Measurements from ENCODE around the gene USP21. TPM values are rescaled to one million over a fixed set of nuclear protein-coding genes. Genes with fewer than 3 reads are reported as not detected.
A peak's percentile ranks its signal among the peaks of the same experiment; 100 is the strongest.

USP21 gene
- total RNA-seq, 6 experiments from 2014 or later: 6.9 to 11.1 (median 8.8) TPM

GRCh38 chr1:161206411-161207140 is 47.3 kb downstream of the USP21 start:
- TF ChIP-seq CTCF (IDR thresholded peaks at IDR 0.05) (no peak), POLR2A (IDR thresholded peaks at IDR 0.05) (no peak)
- no peak overlapping the region for H3K4me3 ChIP-seq
- no peak for DNase-seq
- peaks cover 0 to 69% (median 25%) of the 10 kb centered on the region in 4 donors for H3K36me3 ChIP-seq
- no peaks in the 10 kb centered on the region for H3K27me3 ChIP-seq
- no peak for ATAC-seq
- intact Hi-C loops (cut with DNase I): no loop called here
- H3K9me3 ChIP-seq: no peaks in the 10 kb centered on the region
- peak overlapping the region; percentile 12 to 58 (median 32) for H3K27ac ChIP-seq
- WGBS (ENCODE audit: insufficient coverage, low coverage, low lambda C conversion rate, missing lambda C conversion rate): 82% methylated on average over 12 of the region's 12 CpGs
- H3K4me1 ChIP-seq: peaks cover 0 to 22% (median 4%) of the 10 kb centered on the region in 4 donors

DNA sequence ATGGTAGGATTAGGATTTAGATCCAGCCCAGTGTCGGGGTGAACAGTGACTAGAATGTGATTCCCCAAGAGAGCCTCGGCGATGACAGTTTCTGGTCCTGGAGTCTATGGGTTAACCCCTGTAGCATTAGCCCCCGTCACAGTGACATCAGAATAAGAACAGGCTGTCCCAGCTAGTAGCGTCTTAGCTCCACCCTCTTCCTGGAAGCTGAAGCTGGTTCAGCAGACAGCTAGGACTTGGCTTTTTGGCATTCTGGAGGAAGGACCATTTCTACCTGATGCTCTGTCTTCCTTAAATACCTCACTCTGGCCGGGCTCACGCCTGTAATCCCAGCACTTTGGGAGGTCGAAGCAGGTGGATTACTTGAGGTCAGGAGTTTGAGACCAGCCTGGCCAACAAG is 47.9 kb downstream of the USP21 start:
- TF ChIP-seq POLR2A (IDR thresholded peaks at IDR 0.05): peak; percentile 43
- no peak for TF ChIP-seq CTCF (IDR thresholded peaks at IDR 0.05)
- H3K4me1 ChIP-seq: peaks cover 0 to 21% (median 3%) of the 10 kb centered on the region in 4 donors
- no peaks in the 10 kb centered on the region for H3K27me3 ChIP-seq
- H3K9me3 ChIP-seq: no peaks in the 10 kb centered on the region
- H3K36me3 ChIP-seq: peaks cover 0 to 75% (median 29%) of the 10 kb centered on the region in 4 donors
- intact Hi-C loops (cut with DNase I): no loop called here
- no peak for DNase-seq
- ATAC-seq: peak; percentile 29 to 71 (median 41)
- H3K4me3 ChIP-seq: no peak overlapping the region
- 72% methylated on average over 3 of the region's 8 CpGs for WGBS (ENCODE audit: insufficient coverage, low coverage, low lambda C conversion rate, missing lambda C conversion rate)
- H3K27ac ChIP-seq: peak overlapping the region; percentile 12 to 58 (median 32)

DNA sequence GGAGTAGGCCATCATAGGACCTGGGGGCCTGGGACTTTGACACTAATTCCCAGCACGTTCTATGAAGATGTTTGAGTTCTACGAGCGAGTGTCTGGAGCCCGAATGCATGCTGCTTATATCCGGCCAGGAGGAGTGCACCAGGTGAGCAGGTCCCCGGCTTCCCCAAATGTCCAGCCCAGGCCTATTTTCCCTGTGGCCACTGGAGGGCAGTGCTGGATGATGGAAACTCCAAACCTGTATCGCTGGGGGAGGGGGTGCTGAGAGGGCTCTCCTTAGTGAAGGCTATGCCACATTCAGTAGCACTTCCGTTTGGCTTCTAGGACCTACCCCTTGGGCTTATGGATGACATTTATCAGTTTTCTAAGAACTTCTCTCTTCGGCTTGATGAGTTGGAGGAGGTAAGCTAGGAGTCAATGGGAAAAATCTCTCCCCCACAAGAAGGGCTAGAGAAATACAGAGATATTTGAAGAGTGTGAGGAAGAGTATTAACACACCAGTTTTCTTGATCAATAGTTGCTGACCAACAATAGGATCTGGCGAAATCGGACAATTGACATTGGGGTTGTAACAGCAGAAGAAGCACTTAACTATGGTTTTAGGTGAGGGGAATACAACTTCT is 50.6 kb downstream of the USP21 start:
- Histone ChIP-seq H3K9me3 (no peaks in the 10 kb centered on the region), H3K27me3 (no peaks in the 10 kb centered on the region), H3K27ac (no peak overlapping the region), H3K36me3 (peaks cover 0 to 88% (median 36%) of the 10 kb centered on the region in 4 donors), H3K4me1 (peaks cover 0 to 9% (median 0%) of the 10 kb centered on the region in 4 donors), H3K4me3 (no peak overlapping the region)
- ATAC-seq: peak; percentile 96 to 98 (median 96)
- TF ChIP-seq CTCF (IDR thresholded peaks at IDR 0.05): peak; percentile 89 to 97 (median 96)
- no peak for TF ChIP-seq POLR2A (IDR thresholded peaks at IDR 0.05)
- intact Hi-C loops (cut with DNase I): no loop called here
- DNase-seq: peak; percentile 84 to 88 (median 84)
- WGBS (ENCODE audit: insufficient coverage, low coverage, low lambda C conversion rate, missing lambda C conversion rate): 10% methylated on average over 10 of the region's 11 CpGs

DNA sequence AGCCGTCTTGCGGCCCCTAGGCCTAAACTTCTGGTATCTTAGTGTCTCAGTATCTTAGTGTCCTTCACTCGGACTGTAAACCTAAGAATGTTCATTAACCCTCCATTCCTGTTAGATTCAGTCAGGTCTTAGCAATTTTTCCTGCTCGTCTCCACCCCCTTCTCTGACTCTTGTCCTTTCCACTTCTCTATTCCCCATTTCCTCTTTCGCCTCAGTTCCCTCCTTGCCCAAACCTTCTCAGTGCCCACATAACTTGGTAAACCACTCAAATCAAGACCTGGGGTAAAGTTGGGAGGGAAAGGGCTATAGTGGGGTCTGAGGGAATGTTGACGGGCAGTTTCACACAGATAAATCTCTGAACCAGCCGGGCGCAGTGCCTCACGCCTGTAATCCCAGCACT is 55.1 kb downstream of the USP21 start:
- no peak for ATAC-seq
- H3K27ac ChIP-seq: peak overlapping the region in 1 of 3 donors; percentile 63
- peaks cover 0 to 49% (median 24%) of the 10 kb centered on the region in 4 donors for H3K36me3 ChIP-seq
- TF ChIP-seq CTCF (IDR thresholded peaks at IDR 0.05): no peak
- no peak for TF ChIP-seq POLR2A (IDR thresholded peaks at IDR 0.05)
- H3K4me3 ChIP-seq: no peak overlapping the region
- no peak for DNase-seq
- peaks cover 0 to 44% (median 3%) of the 10 kb centered on the region in 4 donors for H3K4me1 ChIP-seq
- intact Hi-C loops (cut with DNase I): no loop called here
- 78% methylated on average over 7 of the region's 9 CpGs for WGBS (ENCODE audit: insufficient coverage, low coverage, low lambda C conversion rate, missing lambda C conversion rate)
- no peaks in the 10 kb centered on the region for H3K27me3 ChIP-seq
- H3K9me3 ChIP-seq: no peaks in the 10 kb centered on the region
